HG03432 (cell line): Measurements from ENCODE around the gene NFAM1.

ENCODE experiments used
- ATAC-seq: cut with Tn5 transposase; IDR thresholded peaks from one replicate; pipeline ENCODE4 v1.9.1; 2021; ENCODE audit warnings: mild to moderate bottlenecking, moderate library complexity; ENCODE audit not compliant: unreplicated experiment

The NFAM1 gene

DNA sequence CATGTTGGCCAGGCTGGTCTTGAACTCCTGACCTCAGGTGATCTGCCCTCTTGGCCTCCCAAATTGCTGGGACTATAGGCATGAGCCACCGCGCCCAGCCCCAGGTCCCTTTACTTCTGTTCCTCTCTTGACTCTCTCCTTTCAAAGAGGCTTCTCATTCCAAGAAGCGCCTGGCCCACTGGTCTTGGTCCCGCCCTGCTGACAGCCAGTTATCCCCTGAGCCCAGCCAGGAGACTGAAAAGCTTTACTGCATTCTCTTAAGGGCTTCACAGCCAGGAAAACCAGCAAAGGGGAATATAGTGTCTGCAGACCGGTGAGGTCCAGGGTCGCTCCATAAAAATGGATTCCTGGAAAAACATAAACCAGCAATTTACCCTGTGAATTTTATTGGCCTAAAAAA lies 68.3 kb downstream of the NFAM1 start:
- no peak for ATAC-seq

DNA sequence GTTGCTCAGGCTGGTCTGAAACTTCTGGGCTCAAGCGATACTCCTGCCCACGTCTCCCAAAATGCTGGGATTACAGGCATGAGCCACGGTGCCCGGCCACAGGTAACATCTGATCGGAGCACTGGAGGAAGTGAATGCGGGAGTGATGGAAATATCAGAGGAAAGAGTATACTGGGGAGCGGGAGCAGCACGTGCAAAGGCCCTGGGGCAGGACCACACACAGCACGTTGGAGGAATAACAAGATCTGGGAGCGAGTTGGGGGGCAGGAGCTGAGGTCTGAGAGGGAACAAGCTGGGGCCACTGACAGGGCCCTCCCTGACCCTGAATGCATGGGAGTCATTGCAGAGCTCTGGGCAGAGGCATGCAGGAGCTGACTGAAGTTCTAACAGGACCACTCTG lies 70.7 kb downstream of the NFAM1 start:
- no peak for ATAC-seq

GRCh38 chr22:42360348-42360747 lies 71.9 kb downstream of the NFAM1 start:
- ATAC-seq, result no peak

GRCh38 chr22:42358643-42359558 lies 73.3 kb downstream of the NFAM1 start:
- no peak for ATAC-seq

DNA sequence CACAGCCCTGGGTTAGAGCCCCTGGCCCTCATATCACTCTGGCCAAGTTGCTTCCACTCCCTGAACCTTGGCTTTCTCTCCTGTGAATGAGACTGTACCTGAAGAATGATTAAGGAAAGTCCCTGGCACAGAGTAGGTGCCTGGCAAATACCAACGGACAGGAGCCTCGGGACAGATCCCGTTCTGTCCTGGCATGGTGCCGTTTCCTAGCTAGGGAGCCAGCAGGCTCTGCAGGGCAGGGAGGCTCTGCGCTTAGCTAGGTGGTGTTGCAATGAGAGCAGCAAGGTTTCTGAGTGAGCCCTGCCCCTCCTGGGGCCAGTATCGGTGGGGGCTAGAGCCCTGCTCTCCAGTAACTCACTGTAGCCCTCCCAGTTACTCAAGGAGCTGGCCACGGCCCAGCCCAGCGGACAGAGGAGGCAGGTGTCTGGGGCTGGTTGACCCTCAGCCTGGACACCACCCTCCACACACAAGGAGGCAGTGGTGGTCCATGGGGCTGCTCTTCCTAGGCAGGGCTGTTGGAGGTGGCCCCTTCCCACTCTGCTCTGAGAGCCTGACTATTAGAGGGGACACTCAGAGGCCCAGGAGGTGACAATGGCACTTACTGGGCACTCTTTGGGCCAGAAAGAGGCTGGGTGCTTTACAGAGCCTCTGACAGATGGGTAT lies 74.4 kb downstream of the NFAM1 start:
- no peak for ATAC-seq

GRCh38 chr22:42357221-42357620 lies 75.0 kb downstream of the NFAM1 start:
- no peak for ATAC-seq

DNA sequence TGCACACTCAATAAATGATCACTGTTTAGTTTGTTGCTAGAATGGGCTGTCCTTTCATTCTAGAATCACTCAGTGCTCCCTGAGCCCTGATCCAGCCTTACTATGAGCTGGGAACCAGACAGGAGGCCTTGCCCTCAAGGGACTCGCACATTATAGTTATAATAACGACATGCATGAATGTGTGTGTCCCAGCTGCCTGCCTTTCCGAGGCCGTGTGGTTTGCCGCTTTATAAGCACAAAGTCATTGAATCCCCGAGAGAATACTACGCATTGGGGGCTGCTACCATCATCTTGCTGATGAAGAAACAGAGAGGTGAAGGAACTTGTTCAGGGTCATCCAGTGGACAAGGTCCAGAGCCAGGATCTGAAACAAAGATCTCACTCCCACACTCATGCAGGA lies 75.7 kb downstream of the NFAM1 start:
- ATAC-seq, result no peak

DNA sequence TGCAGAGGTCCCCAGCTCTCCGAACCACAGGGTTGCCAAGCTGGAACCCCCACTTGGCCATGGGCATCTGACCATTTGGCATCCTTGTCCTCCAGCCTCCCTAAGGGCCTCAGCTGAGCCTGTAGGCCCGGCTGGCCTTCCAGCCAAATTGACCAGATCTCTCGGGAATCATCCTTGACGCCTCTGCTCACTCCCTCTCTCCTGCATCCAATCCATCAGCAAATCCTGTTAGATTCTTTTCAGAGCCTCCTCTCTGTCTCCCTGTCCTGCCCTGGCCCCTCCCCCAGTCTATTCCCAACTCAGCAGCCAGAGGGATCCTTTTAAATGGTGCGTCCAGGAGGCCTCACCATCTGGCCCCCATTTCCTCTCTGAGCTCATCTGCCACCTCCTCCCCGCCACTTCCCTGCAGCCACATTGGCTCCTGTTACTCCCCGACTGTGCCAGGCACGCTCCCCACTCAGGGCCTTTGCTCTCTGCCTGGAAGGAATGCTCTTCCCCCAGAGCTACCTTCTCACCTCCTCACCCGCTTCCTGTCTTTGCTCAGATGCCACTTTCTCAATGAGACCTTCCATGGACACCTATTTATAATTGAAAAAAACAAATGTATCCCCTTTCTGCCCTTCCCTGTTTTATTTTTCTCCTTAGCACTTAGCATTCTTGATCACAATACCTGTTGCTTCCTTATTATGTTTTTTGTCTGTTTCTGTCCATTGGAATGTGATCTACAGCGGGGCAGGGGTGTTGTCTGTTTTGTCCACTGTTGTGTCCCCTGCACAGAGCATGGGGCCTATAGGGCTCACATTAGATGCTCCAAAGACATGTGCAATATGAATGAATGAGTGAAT lies 78.1 kb downstream of the NFAM1 start:
- no peak for ATAC-seq

- ATAC-seq, result no peak
Observed at GRCh38 chr22:42350373-42350772, 81.8 kb downstream of the NFAM1 start.

GRCh38 chr22:42347281-42347824 lies 84.8 kb downstream of the NFAM1 start:
- ATAC-seq, result no peak

GRCh38 chr22:42346722-42347121 lies 85.5 kb downstream of the NFAM1 start:
- no peak for ATAC-seq

- ATAC-seq, result no peak
Observed at GRCh38 chr22:42345458-42345857, 86.7 kb downstream of the NFAM1 start.

DNA sequence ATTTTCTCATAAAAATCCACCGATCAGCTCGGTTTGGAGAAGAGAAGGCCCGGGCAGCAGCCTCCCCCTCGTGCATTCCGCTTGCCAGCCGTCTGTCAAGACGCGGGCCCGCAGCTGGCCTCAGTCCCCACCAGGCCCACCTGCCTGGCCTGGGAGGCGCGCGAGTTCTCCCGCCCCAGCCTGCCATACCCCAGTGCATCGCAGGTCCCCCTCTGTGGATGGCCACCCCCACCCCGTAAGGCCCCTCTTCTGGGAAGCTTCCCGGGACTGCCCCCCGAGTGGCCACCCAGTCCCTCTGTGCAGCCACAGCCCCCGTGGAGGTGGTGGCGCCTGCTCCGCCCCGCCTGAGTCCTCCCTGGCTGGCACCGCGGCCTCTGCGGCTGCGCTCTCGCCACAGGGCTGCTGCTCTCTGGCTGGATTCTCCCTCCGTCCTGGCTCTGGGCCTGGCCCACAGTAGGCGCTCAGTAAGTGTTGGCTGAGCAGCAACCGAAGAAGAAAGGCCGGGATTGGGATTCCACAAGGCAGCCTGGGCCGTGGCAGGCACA lies 87.8 kb downstream of the NFAM1 start:
- ATAC-seq, result no peak

GRCh38 chr22:42343531-42344081 lies 88.6 kb downstream of the NFAM1 start:
- no peak for ATAC-seq

GRCh38 chr22:42343121-42343454 lies 89.1 kb downstream of the NFAM1 start:
- no peak for ATAC-seq

DNA sequence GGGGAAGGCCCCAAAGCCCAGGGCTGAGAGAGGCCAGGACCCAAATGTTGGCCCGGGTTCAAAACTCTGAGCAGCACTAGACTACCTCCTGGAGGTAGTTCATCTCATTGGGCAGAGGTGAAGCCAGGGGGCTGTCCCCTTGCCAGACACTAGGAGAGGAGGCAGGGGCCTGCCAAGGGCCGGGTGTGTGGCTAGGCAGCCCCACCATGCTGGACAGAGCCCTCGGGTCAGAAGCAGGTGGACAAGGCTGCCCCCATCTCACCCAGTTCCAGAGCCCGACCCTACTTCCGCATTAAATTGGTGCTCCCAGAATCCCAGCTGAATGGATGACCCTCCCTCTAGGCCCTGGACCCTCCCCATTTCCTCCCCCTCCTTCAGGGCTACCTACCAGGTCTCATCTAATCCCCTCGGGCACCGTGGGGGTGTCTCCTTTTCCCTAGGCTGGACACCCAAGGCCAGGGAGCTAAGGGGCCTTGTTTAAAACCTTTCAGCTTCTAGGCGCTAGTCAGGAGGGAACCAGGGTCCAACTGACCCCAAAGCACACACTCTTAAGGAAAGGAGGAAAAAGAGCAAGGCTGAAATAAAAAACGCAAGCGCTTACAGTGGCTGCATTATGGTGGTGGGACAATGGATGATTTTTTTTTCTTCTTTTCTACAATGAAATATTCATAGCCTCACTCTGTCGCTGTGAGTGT lies 89.6 kb downstream of the NFAM1 start:
- ATAC-seq, result no peak

DNA sequence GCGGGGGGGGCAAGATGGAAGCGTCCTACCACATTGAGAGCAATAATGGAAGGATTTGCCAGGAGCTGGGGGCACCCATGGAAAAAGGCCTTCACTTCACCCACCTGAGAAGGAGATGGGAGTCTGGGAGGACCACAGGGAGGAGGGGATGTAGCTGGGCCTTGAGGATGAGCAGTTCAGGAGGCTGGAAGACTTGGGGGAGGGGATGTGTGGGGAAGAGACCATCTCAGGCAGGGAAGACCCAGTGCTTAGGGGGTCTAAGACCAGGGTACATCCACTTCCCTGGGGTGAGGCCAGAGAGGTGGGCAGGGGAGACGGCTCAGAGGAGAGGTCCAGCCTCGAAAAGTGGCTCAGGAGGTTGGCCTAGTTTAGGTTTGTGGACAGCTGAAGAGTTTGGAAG lies 90.4 kb downstream of the NFAM1 start:
- ATAC-seq, result no peak

DNA sequence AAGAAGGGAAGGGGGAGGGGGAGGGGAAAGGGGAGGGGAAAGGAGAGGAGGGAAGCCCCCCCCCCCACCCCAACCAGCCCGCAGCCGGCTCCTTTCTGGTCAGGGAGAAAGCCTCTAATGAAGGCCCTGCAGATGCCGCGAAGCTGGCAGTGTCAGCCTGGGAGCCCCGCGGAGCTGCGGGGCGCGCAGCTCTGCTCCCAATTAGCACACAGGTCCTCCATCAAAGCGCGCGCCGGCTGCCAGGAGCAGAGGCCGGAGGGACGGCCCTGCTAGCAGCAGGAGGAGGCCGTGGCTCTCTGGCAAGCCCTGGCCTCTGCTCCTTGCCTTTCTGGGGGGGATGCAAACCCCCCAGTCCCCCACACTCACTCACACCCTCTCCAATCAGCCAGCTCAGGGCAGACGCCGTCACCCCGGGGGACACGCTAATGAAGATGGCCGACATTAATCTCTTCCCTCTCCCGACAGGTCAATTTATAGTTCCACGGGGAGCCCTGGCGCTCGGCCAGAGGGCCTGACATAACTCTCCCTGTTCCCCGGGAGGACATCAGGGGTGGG lies 91.3 kb downstream of the NFAM1 start:
- ATAC-seq, result no peak

- no peak for ATAC-seq
Observed at GRCh38 chr22:42340150-42340549, 92.1 kb downstream of the NFAM1 start.

- ATAC-seq, result no peak
Observed at GRCh38 chr22:42338479-42338878, 93.7 kb downstream of the NFAM1 start.
